Natural killer cell (primary cell): Measurements from ENCODE around the gene GRK6. TPM values are rescaled to one million over a fixed set of nuclear protein-coding genes. Genes with fewer than 3 reads are reported as not detected.

Experiments
- ATAC-seq, 3 donors: fragments of 150-1000 bp in 2 of 3; fragments of 200-7000 bp in 1 of 3; cut with Tn5 transposase; 1 replicate in 1 of 3; 2 replicates in 2 of 3; pipeline ENCODE4 v1.10.0; 2021; ENCODE audit warnings: mild to moderate bottlenecking in 2 of 3, moderate library complexity in 2 of 3
- DNase-seq, 2 donors: peaks; one replicate each; pipeline versions ENCODE4 v3.0.0 to v3.0.0-alpha.2; 2013 to 2021; ENCODE audit warnings: mixed read lengths in 1 of 2
- H3K27ac ChIP-seq: one replicate; pipeline ENCODE4 v1.5.1; 2013; ENCODE audit warnings: mild to moderate bottlenecking, low read length
- H3K27me3 ChIP-seq: one replicate; pipeline ENCODE4 v1.6.1; 2013; ENCODE audit warnings: low read length; ENCODE audit not compliant: control insufficient read depth, insufficient read depth
- H3K36me3 ChIP-seq: one replicate; pipeline ENCODE4 v1.6.1; 2013; ENCODE audit warnings: low read length; ENCODE audit not compliant: control insufficient read depth, insufficient read depth
- H3K4me1 ChIP-seq: one replicate; pipeline ENCODE4 v1.6.1; 2013; ENCODE audit warnings: low read length; ENCODE audit not compliant: control insufficient read depth, insufficient read depth
- H3K4me3 ChIP-seq: one replicate; pipeline ENCODE4 v1.5.1; 2013; ENCODE audit warnings: low read length
- H3K9me3 ChIP-seq: one replicate; pipeline ENCODE4 v1.6.1; 2013; ENCODE audit warnings: low read length; ENCODE audit not compliant: control insufficient read depth, insufficient read depth
- H3K27ac Mint-ChIP-seq, 2 donors: one replicate each; pipeline ENCODE4 v1.8.0; 2022; ENCODE audit warnings: mild to moderate bottlenecking in 2 of 2, mixed read lengths in 2 of 2, moderate library complexity in 1 of 2
- H3K27me3 Mint-ChIP-seq, 2 donors: one replicate each; pipeline ENCODE4 v1.8.0; 2022; ENCODE audit warnings: low read depth in 2 of 2, mixed read lengths in 2 of 2
- H3K36me3 Mint-ChIP-seq: one replicate; pipeline ENCODE4 v1.8.0; 2022; ENCODE audit warnings: mixed read lengths
- H3K4me1 Mint-ChIP-seq, 2 donors: one replicate each; pipeline ENCODE4 v1.8.0; 2022; ENCODE audit warnings: mixed read lengths in 2 of 2
- H3K4me3 Mint-ChIP-seq: one replicate; pipeline ENCODE4 v1.8.0; 2022; ENCODE audit warnings: mild to moderate bottlenecking, moderate library complexity, mixed read lengths
- H3K9me3 Mint-ChIP-seq, 2 donors: one replicate each; pipeline ENCODE4 v1.8.0; 2022; ENCODE audit warnings: mixed read lengths in 2 of 2
- WGBS: methylation state at CpG from one replicate; pipeline ENCODE4 v1.1.7; 2013; ENCODE audit warnings: missing lambda C conversion rate; ENCODE audit not compliant: insufficient coverage; 5-methylcytosine and 5-hydroxymethylcytosine counted together
- intact Hi-C: fragments of 100-400 bp; cut with micrococcal nuclease; formaldehyde crosslinking; loops from one replicate; pipeline ENCODE4 v1.14.2; 2022
- total RNA-seq, 4 donors: library from RNA; stranded (reverse); fragments of 120-200 nt in 1 of 4; gene quantifications; one replicate each; pipeline versions ENCODE4 v1.2.3 to v1.2.4, GENCODE V29; 2013 to 2022
- TF ChIP-seq, protein P1 (sequence below): fragments of 200-600 bp; IDR thresholded peaks from one replicate; pipeline ENCODE4 v1.8.0; 2022; ENCODE audit warnings: antibody characterized with exemption

The GRK6 gene
- total RNA-seq, 3 donors from 2014 or later (not counting 1 experiment from before 2014, with no cell fraction given) = 173 to 221 (median 190) TPM

- intact Hi-C loops = no loop called here
- peaks cover 33 to 65% of the 10 kb centered on the region in 2 donors for H3K4me1 Mint-ChIP-seq
- no peaks in the 10 kb centered on the region for H3K27me3 Mint-ChIP-seq
- Histone ChIP-seq H3K9me3 (no peaks in the 10 kb centered on the region), H3K36me3 (peaks cover 81% of the 10 kb centered on the region), H3K4me1 (peaks cover 84% of the 10 kb centered on the region), H3K27me3 (no peaks in the 10 kb centered on the region), H3K4me3 (no peak overlapping the region), H3K27ac (peak overlapping the region; percentile 12)
- H3K36me3 Mint-ChIP-seq = no peaks in the 10 kb centered on the region
- H3K4me3 Mint-ChIP-seq = peak overlapping the region; percentile 37
- TF ChIP-seq, protein P1, sequence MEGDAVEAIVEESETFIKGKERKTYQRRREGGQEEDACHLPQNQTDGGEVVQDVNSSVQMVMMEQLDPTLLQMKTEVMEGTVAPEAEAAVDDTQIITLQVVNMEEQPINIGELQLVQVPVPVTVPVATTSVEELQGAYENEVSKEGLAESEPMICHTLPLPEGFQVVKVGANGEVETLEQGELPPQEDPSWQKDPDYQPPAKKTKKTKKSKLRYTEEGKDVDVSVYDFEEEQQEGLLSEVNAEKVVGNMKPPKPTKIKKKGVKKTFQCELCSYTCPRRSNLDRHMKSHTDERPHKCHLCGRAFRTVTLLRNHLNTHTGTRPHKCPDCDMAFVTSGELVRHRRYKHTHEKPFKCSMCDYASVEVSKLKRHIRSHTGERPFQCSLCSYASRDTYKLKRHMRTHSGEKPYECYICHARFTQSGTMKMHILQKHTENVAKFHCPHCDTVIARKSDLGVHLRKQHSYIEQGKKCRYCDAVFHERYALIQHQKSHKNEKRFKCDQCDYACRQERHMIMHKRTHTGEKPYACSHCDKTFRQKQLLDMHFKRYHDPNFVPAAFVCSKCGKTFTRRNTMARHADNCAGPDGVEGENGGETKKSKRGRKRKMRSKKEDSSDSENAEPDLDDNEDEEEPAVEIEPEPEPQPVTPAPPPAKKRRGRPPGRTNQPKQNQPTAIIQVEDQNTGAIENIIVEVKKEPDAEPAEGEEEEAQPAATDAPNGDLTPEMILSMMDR = no peak
- H3K9me3 Mint-ChIP-seq = no peaks in the 10 kb centered on the region
- peak overlapping the region; percentile 70 to 94 for H3K27ac Mint-ChIP-seq
- WGBS = 57% methylated on average over 8 of the region's 8 CpGs
- ATAC-seq (peak; percentile 21 to 44 (median 22)), DNase-seq (peak in 1 of 2 donors; percentile 71)
These were observed 8.0 kb downstream of the GRK6 start for GRCh38 chr5:177434437-177434836.

DNA sequence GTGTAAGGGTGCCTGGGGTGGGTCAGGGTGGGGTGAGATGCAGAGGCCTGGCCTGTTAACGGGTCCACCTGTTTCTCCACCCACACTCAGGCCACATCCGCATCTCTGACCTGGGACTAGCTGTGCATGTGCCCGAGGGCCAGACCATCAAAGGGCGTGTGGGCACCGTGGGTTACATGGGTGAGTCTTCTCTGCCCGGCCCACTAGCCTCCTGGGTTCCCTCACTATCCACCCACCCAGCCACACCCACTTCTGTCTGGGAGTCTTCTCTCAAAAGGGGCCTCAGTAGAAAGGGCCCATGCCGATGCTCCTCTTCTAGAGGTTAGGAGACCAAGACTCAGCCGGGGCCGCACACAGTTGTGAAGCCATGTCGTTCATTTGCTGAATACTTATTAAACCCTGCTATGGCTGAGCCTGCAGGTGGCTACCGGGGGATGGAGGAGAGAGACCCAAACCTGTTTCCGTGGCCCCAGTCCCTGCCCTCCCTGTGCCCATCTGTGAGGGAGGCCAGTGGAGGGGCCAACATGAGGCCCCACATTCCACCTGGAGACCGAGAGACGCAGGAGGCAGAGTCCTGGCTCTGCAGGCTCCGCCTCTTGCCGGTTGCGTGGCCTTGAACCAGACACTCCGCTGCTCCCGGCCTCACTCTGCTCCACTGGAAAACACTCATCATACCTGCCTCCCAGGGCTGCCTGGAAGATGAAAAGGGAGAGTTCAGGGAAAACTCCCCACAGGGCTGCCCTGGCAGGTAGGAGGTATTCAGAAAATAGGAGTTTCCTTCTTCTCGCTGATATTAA lies 8.7 kb downstream of the GRK6 start:
- H3K4me3 Mint-ChIP-seq = no peak overlapping the region
- Histone ChIP-seq H3K9me3 (no peaks in the 10 kb centered on the region), H3K4me3 (no peak overlapping the region), H3K4me1 (peaks cover 77% of the 10 kb centered on the region), H3K36me3 (peaks cover 84% of the 10 kb centered on the region), H3K27ac (peak overlapping the region; percentile 12), H3K27me3 (no peaks in the 10 kb centered on the region)
- no peaks in the 10 kb centered on the region for H3K9me3 Mint-ChIP-seq
- TF ChIP-seq, protein P1 = no peak
- H3K27ac Mint-ChIP-seq = peak overlapping the region; percentile 70 to 94
- ATAC-seq = no peak
- intact Hi-C loops = no loop called here
- DNase-seq = no peak
- no peaks in the 10 kb centered on the region for H3K36me3 Mint-ChIP-seq
- WGBS = 73% methylated on average over 20 of the region's 20 CpGs
- H3K4me1 Mint-ChIP-seq = peaks cover 32 to 65% of the 10 kb centered on the region in 2 donors
- no peaks in the 10 kb centered on the region for H3K27me3 Mint-ChIP-seq

DNA sequence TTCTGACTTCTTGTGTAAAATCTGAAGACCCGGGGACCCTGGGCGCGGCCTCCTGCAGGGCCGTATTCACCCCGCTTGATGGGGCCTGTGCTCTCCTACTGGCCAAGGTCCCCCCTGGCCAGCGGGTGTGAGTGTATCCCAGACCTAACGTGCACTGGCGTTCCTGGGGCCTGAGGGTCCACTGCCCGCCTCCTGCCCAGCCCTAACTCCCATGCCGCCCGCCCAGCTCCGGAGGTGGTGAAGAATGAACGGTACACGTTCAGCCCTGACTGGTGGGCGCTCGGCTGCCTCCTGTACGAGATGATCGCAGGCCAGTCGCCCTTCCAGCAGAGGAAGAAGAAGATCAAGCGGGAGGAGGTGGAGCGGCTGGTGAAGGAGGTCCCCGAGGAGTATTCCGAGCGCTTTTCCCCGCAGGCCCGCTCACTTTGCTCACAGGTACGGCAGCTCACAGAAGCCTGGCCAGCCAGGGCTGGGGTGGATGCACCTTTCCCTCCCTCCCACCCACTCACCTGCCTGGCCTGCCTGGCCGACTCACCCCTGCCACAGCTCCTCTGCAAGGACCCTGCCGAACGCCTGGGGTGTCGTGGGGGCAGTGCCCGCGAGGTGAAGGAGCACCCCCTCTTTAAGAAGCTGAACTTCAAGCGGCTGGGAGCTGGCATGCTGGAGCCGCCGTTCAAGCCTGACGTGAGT lies 9.5 kb downstream of the GRK6 start:
- intact Hi-C loops = no loop called here
- H3K4me3 Mint-ChIP-seq = no peak overlapping the region
- WGBS = 95% methylated on average over 37 of the region's 37 CpGs
- peaks cover 24 to 59% of the 10 kb centered on the region in 2 donors for H3K4me1 Mint-ChIP-seq
- ATAC-seq (no peak), DNase-seq (no peak)
- TF ChIP-seq, protein P1 = no peak
- no peak overlapping the region for H3K27ac ChIP-seq
- H3K4me1 ChIP-seq = peaks cover 73% of the 10 kb centered on the region
- no peak overlapping the region for H3K4me3 ChIP-seq
- no peaks in the 10 kb centered on the region for H3K36me3 Mint-ChIP-seq
- H3K27ac Mint-ChIP-seq = no peak overlapping the region
- no peaks in the 10 kb centered on the region for H3K27me3 ChIP-seq
- H3K9me3 ChIP-seq = no peaks in the 10 kb centered on the region
- no peaks in the 10 kb centered on the region for H3K27me3 Mint-ChIP-seq
- peaks cover 84% of the 10 kb centered on the region for H3K36me3 ChIP-seq
- no peaks in the 10 kb centered on the region for H3K9me3 Mint-ChIP-seq
